HepG2 (cell line): Measurements from ENCODE around the gene MAP2K5. TPM values are rescaled to one million over a fixed set of nuclear protein-coding genes. Genes with fewer than 3 reads are reported as not detected.

ENCODE experiments used
- ATAC-seq: fragments of 200-7000 bp; cut with Tn5 transposase; 3 replicates; pipeline ENCODE4 v1.9.1; 2020; ENCODE audit warnings: mild to moderate bottlenecking, moderate library complexity
- BruUV-seq: library from RNA; stranded (reverse); fragments of 400-500 nt; replicated peaks from 2 replicates; lab custom pipeline; 2021; lab: Mats Ljungman, UMichigan
- CTCF ChIA-PET: fragments of 300-600 bp; formaldehyde crosslinking; extraction: SDS; loops from one replicate; lab custom pipeline; 2021; ENCODE audit warnings: low total read pairs, inconsistent platforms, low intra/inter-chr PET ratio; lab: Yijun Ruan, JAX
- POLR2A ChIA-PET: fragments of 350-600 bp; sonication (Branson Sonifier 250); formaldehyde crosslinking; loops from one replicate; lab custom pipeline; 2020; ENCODE audit warnings: antibody characterized with exemption, inconsistent platforms; lab: Yijun Ruan, JAX
- DNase-seq: peaks from one replicate; pipeline ENCODE4 v3.0.0-alpha.2; 2015; ENCODE audit warnings: low spot score
- FAIRE-seq: peaks from 3 replicates; lab custom pipeline; 2011; peaks lifted over from hg19 to GRCh38; lab: Jason Lieb, UNC
- H2AFZ ChIP-seq: one replicate; pipeline ENCODE4 v1.6.1; 2011; ENCODE audit warnings: low read length, inconsistent platforms
- H3K27ac ChIP-seq: fragments of 300-600 bp; 3 replicates; pipeline ENCODE4 v1.8.0; 2011; ENCODE audit warnings: mixed run types, mild to moderate bottlenecking, mixed read lengths, low read length, inconsistent platforms; ENCODE audit not compliant: insufficient read depth; ENCODE audit errors: extremely low read length
- H3K27me3 ChIP-seq, 2 experiments: fragments of 200-600 bp in 1 of 2; 2 replicates in 1 of 2; 3 replicates in 1 of 2; pipeline versions ENCODE4 v1.6.0 to v1.8.0; 2011; ENCODE audit warnings: low read length in 2 of 2, mild to moderate bottlenecking in 2 of 2, moderate library complexity in 2 of 2, inconsistent platforms in 1 of 2; ENCODE audit not compliant: insufficient read depth in 2 of 2, control insufficient read depth in 1 of 2
- H3K36me3 ChIP-seq, 2 experiments: fragments of 200-600 bp in 1 of 2; replicated peaks in 1 of 2; 2 replicates in 1 of 2; 3 replicates in 1 of 2; pipeline versions ENCODE4 v1.5.1 to v1.8.0; 2011; ENCODE audit warnings: low read length in 2 of 2, inconsistent platforms in 1 of 2; ENCODE audit not compliant: insufficient read depth in 2 of 2, control insufficient read depth in 1 of 2
- H3K4me1 ChIP-seq: 2 replicates; pipeline ENCODE4 v1.5.1; 2012; ENCODE audit warnings: low read length, inconsistent platforms; ENCODE audit not compliant: insufficient read depth
- H3K4me2 ChIP-seq: 2 replicates; pipeline ENCODE4 v1.6.0; 2011; ENCODE audit warnings: low read depth, low read length, inconsistent platforms
- H3K4me3 ChIP-seq, 3 experiments: fragments of 200-600 bp in 1 of 3; sonication (generic), shearing (Covaris generic) in 1 of 3; replicated peaks in 1 of 3; 2 replicates each; pipeline ENCODE4 v1.5.1; 2011 to 2016; ENCODE audit warnings: low read length in 3 of 3, inconsistent platforms in 2 of 3, low read depth in 2 of 3, mild to moderate bottlenecking in 2 of 3, control low read depth in 1 of 3, mixed read lengths in 1 of 3; ENCODE audit not compliant: insufficient read depth in 1 of 3
- H3K79me2 ChIP-seq: one replicate; pipeline ENCODE4 v1.6.1; 2011; ENCODE audit warnings: low read length, inconsistent platforms; ENCODE audit not compliant: insufficient read depth
- H3K9ac ChIP-seq: 2 replicates; pipeline ENCODE4 v1.6.0; 2011; ENCODE audit warnings: mild to moderate bottlenecking, low read depth, low read length, inconsistent platforms; ENCODE audit not compliant: insufficient read depth
- H3K9me3 ChIP-seq: 2 replicates; pipeline ENCODE4 v1.5.1; 2012; ENCODE audit warnings: mild to moderate bottlenecking, low read length
- H4K20me1 ChIP-seq: 2 replicates; pipeline ENCODE4 v1.6.0; 2011; ENCODE audit warnings: inconsistent platforms, mild to moderate bottlenecking, low read length, moderate library complexity; ENCODE audit not compliant: insufficient read depth
- ARID2 ChIP-seq: sonication (generic); formaldehyde crosslinking; IDR thresholded peaks from 2 replicates; pipeline ENCODE4 v1.8.1; 2022; ENCODE audit warnings: mild to moderate bottlenecking, missing genetic modification reagents, borderline replicate concordance
- HES4 ChIP-seq: sonication (generic); formaldehyde crosslinking; IDR thresholded peaks from 2 replicates; pipeline ENCODE4 v1.9.0; 2021; ENCODE audit warnings: mild to moderate bottlenecking, missing genetic modification reagents, borderline replicate concordance
- NFIB ChIP-seq: sonication (generic); formaldehyde crosslinking; IDR thresholded peaks from 2 replicates; pipeline ENCODE4 v1.9.0; 2021; ENCODE audit warnings: missing genetic modification reagents, mild to moderate bottlenecking, borderline replicate concordance
- NFYC ChIP-seq: IDR thresholded peaks from 2 replicates; pipeline ENCODE4 v1.6.1; 2016; ENCODE audit warnings: missing genetic modification reagents, missing compliant biosample characterization
- RXRB ChIP-seq: IDR thresholded peaks from 2 replicates; pipeline ENCODE4 v1.6.1; 2016; ENCODE audit warnings: borderline replicate concordance, missing genetic modification reagents, missing compliant biosample characterization
- TEF ChIP-seq: sonication (generic); formaldehyde crosslinking; IDR thresholded peaks from 2 replicates; pipeline ENCODE4 v1.5.0; 2020; ENCODE audit warnings: missing genetic modification reagents
- THAP11 ChIP-seq: IDR thresholded peaks from 2 replicates; pipeline ENCODE4 v1.6.1; 2016; ENCODE audit warnings: missing biosample characterization, missing genetic modification reagents
- ZNF34 ChIP-seq: sonication (generic); formaldehyde crosslinking; IDR thresholded peaks from 2 replicates; pipeline ENCODE4 v1.4.0; 2020; ENCODE audit warnings: mild to moderate bottlenecking, missing genetic modification reagents, borderline replicate concordance
- ZNF839 ChIP-seq: sonication (generic); formaldehyde crosslinking; IDR thresholded peaks from 2 replicates; pipeline ENCODE4 v1.4.0; 2020; ENCODE audit warnings: missing genetic modification reagents, mild to moderate bottlenecking, borderline replicate concordance
- ZNF850 ChIP-seq: sonication (generic); formaldehyde crosslinking; conservative IDR thresholded peaks from 2 replicates; pipeline ENCODE4 v1.9.0; 2021; ENCODE audit warnings: mild to moderate bottlenecking, missing genetic modification reagents
- ZSCAN22 ChIP-seq: sonication (generic); formaldehyde crosslinking; IDR thresholded peaks from 2 replicates; pipeline ENCODE4 v1.4.0; 2020; ENCODE audit warnings: mild to moderate bottlenecking, missing genetic modification reagents
- WGBS: methylation state at CpG from one replicate; pipeline ENCODE4 v1.1.6; 2017; ENCODE audit warnings: low lambda C conversion rate; 5-methylcytosine and 5-hydroxymethylcytosine counted together
- in situ Hi-C: cut with HindIII; loops from 2 replicates; pipeline ENCODE4 v1.10.0; 2017; ENCODE audit warnings: low pct_unique_long_range_greater_than_20kb; ENCODE audit not compliant: extremely low pct_ligation_motif_present
- intact Hi-C: fragments of 100-400 bp; cut with micrococcal nuclease; formaldehyde crosslinking; loops from one replicate; pipeline ENCODE4 v1.10.0; 2022; ENCODE audit not compliant: unreplicated experiment
- polyA plus RNA-seq, 8 experiments: library from polyadenylated mRNA; depleted of rRNA in 3 of 8; stranded (reverse) in 7 of 8; unstranded in 1 of 8; fragments of >200 nt; fragmentation: Illumina TruSeq in 4 of 8; extraction: Trizol in 4 of 8; gene quantifications; 2 replicates each; pipeline versions ENCODE4 v1.2.1 to v1.2.3, GENCODE V29; 2011 to 2016; ENCODE audit warnings: low read depth in 4 of 8, missing spikeins in 1 of 8, mixed read lengths in 1 of 8; ENCODE audit not compliant: insufficient read depth in 1 of 8
- total RNA-seq, 5 experiments: library from RNA; depleted of rRNA; stranded (reverse); fragments of >200 nt; fragmentation: Illumina TruSeq; extraction: Trizol; gene quantifications; 2 replicates each; pipeline ENCODE4 v1.2.3, GENCODE V29; 2016; ENCODE audit warnings: low read depth in 1 of 5
- TF ChIP-seq, protein P1 (sequence below): sonication (generic); formaldehyde crosslinking; IDR thresholded peaks from 2 replicates; pipeline ENCODE4 v1.5.1; 2020; ENCODE audit warnings: missing genetic modification reagents, mild to moderate bottlenecking, borderline replicate concordance

MAP2K5 gene
- total and polyA plus RNA-seq, 2 of the 13 experiments (the other 11 are each of a cell fraction or from before 2014, with no cell fraction given): 4.0 to 4.3 TPM

- no TSS peak for BruUV-seq
- Histone ChIP-seq H3K27me3 (no peaks in the 10 kb centered on the region), H3K4me2 (no peak overlapping the region), H3K4me3 (no peak overlapping the region), H4K20me1 (no peaks in the 10 kb centered on the region), H3K27ac (no peak overlapping the region), H3K9me3 (no peaks in the 10 kb centered on the region), H3K79me2 (no peaks in the 10 kb centered on the region), H3K36me3 (no peaks in the 10 kb centered on the region), H3K4me1 (no peaks in the 10 kb centered on the region), H3K9ac (no peak overlapping the region), H2AFZ (no peak overlapping the region)
- POLR2A ChIA-PET: no interaction called here
- in situ Hi-C loops (no loop called here), intact Hi-C loops (no loop called here)
- CTCF ChIA-PET: no interaction called here
- FAIRE-seq (no peak), DNase-seq (no peak), ATAC-seq (no peak)
- 94% methylated on average over 13 of the region's 13 CpGs for WGBS
- TF ChIP-seq HES4: no peak
- no peak for TF ChIP-seq RXRB (CRISPR knock-in tag)
- TF ChIP-seq, protein P1, sequence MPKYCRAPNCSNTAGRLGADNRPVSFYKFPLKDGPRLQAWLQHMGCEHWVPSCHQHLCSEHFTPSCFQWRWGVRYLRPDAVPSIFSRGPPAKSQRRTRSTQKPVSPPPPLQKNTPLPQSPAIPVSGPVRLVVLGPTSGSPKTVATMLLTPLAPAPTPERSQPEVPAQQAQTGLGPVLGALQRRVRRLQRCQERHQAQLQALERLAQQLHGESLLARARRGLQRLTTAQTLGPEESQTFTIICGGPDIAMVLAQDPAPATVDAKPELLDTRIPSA (CRISPR knock-in tag): no peak
- no peak for TF ChIP-seq THAP11 (CRISPR knock-in tag)
- TF ChIP-seq NFYC: no peak
- no peak for TF ChIP-seq ZNF850 (CRISPR knock-in tag)
- TF ChIP-seq ARID2: no peak
- no peak for TF ChIP-seq ZSCAN22 (CRISPR knock-in tag)
- no peak for TF ChIP-seq TEF
- TF ChIP-seq ZNF839 (CRISPR knock-in tag): no peak
- TF ChIP-seq ZNF34 (CRISPR knock-in tag): no peak
- TF ChIP-seq NFIB: no peak
Measured at GRCh38 chr15:67769497-67770357, 227.2 kb downstream of the MAP2K5 start.
